SK-N-SH (cell line): ENCODE results near the gene USP31. TPM values are rescaled to one million over a fixed set of nuclear protein-coding genes. Genes with fewer than 3 reads are reported as not detected.

Source experiments
- CTCF ChIA-PET: fragments of 300-600, 350-600 bp; formaldehyde crosslinking; extraction: SDS; loops from one replicate; lab custom pipeline; 2021; lab: Yijun Ruan, JAX
- POLR2A ChIA-PET: fragments of 350-600 bp; sonication (Branson Sonifier 250); formaldehyde crosslinking; extraction: SDS; loops from one replicate; lab custom pipeline; 2020; ENCODE audit warnings: antibody characterized with exemption, inconsistent platforms; lab: Yijun Ruan, JAX
- DNase-seq: peaks from one replicate; pipeline ENCODE4 v3.0.0; 2012
- H2AFZ ChIP-seq: fragments of 200-600 bp; sonication (generic); 2 replicates; pipeline ENCODE4 v1.8.1; 2016; ENCODE audit warnings: antibody characterized with exemption, mild to moderate bottlenecking, low read depth
- H3F3A ChIP-seq: fragments of 200-600 bp; sonication (generic); replicated peaks from 2 replicates; pipeline ENCODE3; 2016; ENCODE audit warnings: antibody characterized with exemption, mild to moderate bottlenecking; ENCODE audit not compliant: insufficient read depth
- H3K27ac ChIP-seq, 2 experiments: fragments of 200-500 bp in 1 of 2; fragments of 200-600 bp in 1 of 2; sonication (Bioruptor generic) in 1 of 2; sonication (generic), shearing (Covaris generic) in 1 of 2; 2 replicates each; pipeline versions ENCODE4 v1.5.1 to v1.6.1; 2014 to 2016; ENCODE audit warnings: low read depth in 2 of 2, inconsistent platforms in 1 of 2, low read length in 1 of 2, mild to moderate bottlenecking in 1 of 2, mixed read lengths in 1 of 2
- H3K27me3 ChIP-seq: fragments of 200-600 bp; sonication (generic), shearing (Covaris generic); 2 replicates; pipeline ENCODE4 v1.6.1; 2016; ENCODE audit warnings: mixed run types; ENCODE audit not compliant: insufficient read depth
- H3K36me3 ChIP-seq, 2 experiments: fragments of 200-500 bp in 1 of 2; fragments of 200-600 bp in 1 of 2; sonication (Bioruptor generic) in 1 of 2; sonication (generic) in 1 of 2; replicated peaks in 1 of 2; 2 replicates each; pipeline versions ENCODE3 to v1.5.1; 2014 to 2016; ENCODE audit warnings: low read length in 1 of 2, mild to moderate bottlenecking in 1 of 2; ENCODE audit not compliant: insufficient read depth in 2 of 2, control insufficient read depth in 1 of 2
- H3K4me1 ChIP-seq, 2 experiments: fragments of 200-500 bp in 1 of 2; fragments of 200-600 bp in 1 of 2; sonication (Bioruptor generic) in 1 of 2; sonication (generic), shearing (Covaris generic) in 1 of 2; 2 replicates each; pipeline versions ENCODE4 v1.5.1 to v1.6.1; 2014 to 2016; ENCODE audit warnings: low read depth in 1 of 2, low read length in 1 of 2, mixed run types in 1 of 2; ENCODE audit not compliant: insufficient read depth in 2 of 2, control insufficient read depth in 1 of 2
- H3K4me2 ChIP-seq: fragments of 200-600 bp; sonication (generic), shearing (Covaris generic); 2 replicates; pipeline ENCODE4 v1.6.1; 2017; ENCODE audit warnings: mixed run types
- H3K4me3 ChIP-seq, 2 experiments: fragments of 200-500 bp in 1 of 2; fragments of 200-600 bp in 1 of 2; sonication (Bioruptor generic) in 1 of 2; sonication (generic), shearing (Covaris generic) in 1 of 2; 2 replicates each; pipeline versions ENCODE4 v1.5.1 to v1.8.1; 2014 to 2016; ENCODE audit warnings: low read depth in 2 of 2, inconsistent platforms in 1 of 2, low read length in 1 of 2, mild to moderate bottlenecking in 1 of 2, mixed read lengths in 1 of 2, moderate library complexity in 1 of 2
- H3K79me2 ChIP-seq: fragments of 200-600 bp; sonication (generic); 2 replicates; pipeline ENCODE4 v1.8.1; 2017; ENCODE audit warnings: mild to moderate bottlenecking; ENCODE audit not compliant: insufficient read depth
- H3K9ac ChIP-seq: fragments of 200-600 bp; sonication (generic); 2 replicates; pipeline ENCODE4 v1.6.1; 2017; ENCODE audit warnings: mixed run types
- H3K9me2 ChIP-seq: fragments of 200-600 bp; sonication (generic); 2 replicates; pipeline ENCODE4 v1.6.1; 2017; ENCODE audit warnings: mixed run types
- H3K9me3 ChIP-seq: fragments of 200-600 bp; sonication (generic); 2 replicates; pipeline ENCODE4 v1.6.1; 2017; ENCODE audit warnings: mixed run types, mild to moderate bottlenecking, moderate library complexity
- H4K20me1 ChIP-seq: fragments of 200-600 bp; sonication (generic); 2 replicates; pipeline ENCODE4 v1.6.1; 2017; ENCODE audit warnings: mild to moderate bottlenecking, mixed run types; ENCODE audit not compliant: insufficient read depth
- EP300 ChIP-seq, 2 experiments: IDR thresholded peaks; 2 replicates each; pipeline versions ENCODE4 v1.4.0 to v1.6.1; 2012; ENCODE audit warnings: borderline replicate concordance in 1 of 2, low read depth in 1 of 2, low read length in 1 of 2
- FOSL2 ChIP-seq: IDR thresholded peaks from 2 replicates; pipeline ENCODE4 v1.4.0; 2012; ENCODE audit warnings: low read depth, mild to moderate bottlenecking, moderate library complexity, borderline replicate concordance
- FOXM1 ChIP-seq: IDR thresholded peaks from 2 replicates; pipeline ENCODE4 v1.4.0; 2012; ENCODE audit warnings: low read depth, mild to moderate bottlenecking
- GATA2 ChIP-seq: sonication (generic); formaldehyde crosslinking; IDR thresholded peaks from 2 replicates; pipeline ENCODE4 v1.5.0; 2020; ENCODE audit warnings: mild to moderate bottlenecking, missing genetic modification reagents
- JUND ChIP-seq: IDR thresholded peaks from 2 replicates; pipeline ENCODE4 v1.4.0; 2012
- MEF2A ChIP-seq: IDR thresholded peaks from 2 replicates; pipeline ENCODE4 v1.4.0; 2012; ENCODE audit warnings: low read depth, borderline replicate concordance
- MXI1 ChIP-seq: IDR thresholded peaks from 2 replicates; pipeline ENCODE4 v1.6.1; 2012; ENCODE audit warnings: mild to moderate bottlenecking, low read depth, low read length, improper control_type of control experiment
- NFIC ChIP-seq: IDR thresholded peaks from 2 replicates; pipeline ENCODE4 v1.4.0; 2012; ENCODE audit warnings: borderline replicate concordance
- NRF1 ChIP-seq: IDR thresholded peaks from 2 replicates; pipeline ENCODE4 v1.6.1; 2012; ENCODE audit warnings: low read depth, mild to moderate bottlenecking, low read length
- POLR2AphosphoS5 ChIP-seq: IDR thresholded peaks from 2 replicates; pipeline ENCODE4 v1.6.1; 2012; ENCODE audit warnings: low read depth, low read length
- REST ChIP-seq: IDR thresholded peaks from 2 replicates; pipeline ENCODE4 v1.6.1; 2012; ENCODE audit warnings: mild to moderate bottlenecking, low read depth, low read length, moderate library complexity
- RXRA ChIP-seq: IDR thresholded peaks from 2 replicates; pipeline ENCODE4 v1.4.0; 2012; ENCODE audit warnings: low read depth, mild to moderate bottlenecking, borderline replicate concordance
- SMC3 ChIP-seq: IDR thresholded peaks from 2 replicates; pipeline ENCODE4 v1.6.1; 2012; ENCODE audit warnings: low read depth, low read length, improper control_type of control experiment
- TCF12 ChIP-seq: IDR thresholded peaks from 2 replicates; pipeline ENCODE4 v1.4.0; 2012
- TEAD4 ChIP-seq: IDR thresholded peaks from 2 replicates; pipeline ENCODE4 v1.4.0; 2012; ENCODE audit warnings: mild to moderate bottlenecking, borderline replicate concordance; ENCODE audit not compliant: insufficient read depth
- USF2 ChIP-seq: fragments of 150-350 bp; IDR thresholded peaks from 2 replicates; pipeline ENCODE4 v1.6.1; 2017; ENCODE audit warnings: antibody characterized with exemption, low read length, low read depth, borderline replicate concordance
- YY1 ChIP-seq: IDR thresholded peaks from 2 replicates; pipeline ENCODE4 v1.4.0; 2012; ENCODE audit warnings: low read depth, mild to moderate bottlenecking
- ZBTB33 ChIP-seq: IDR thresholded peaks from 2 replicates; pipeline ENCODE4 v1.4.0; 2012; ENCODE audit warnings: low read depth, borderline replicate concordance
- WGBS: methylation state at CpG from one replicate; pipeline ENCODE4 v1.1.6; 2017; ENCODE audit warnings: low lambda C conversion rate; 5-methylcytosine and 5-hydroxymethylcytosine counted together
- polyA plus RNA-seq, 3 experiments: library from polyadenylated mRNA; depleted of rRNA; stranded (reverse); fragments of >200 nt; gene quantifications; 2 replicates each; pipeline ENCODE4 v1.2.3, GENCODE V29; 2012
- TF ChIP-seq, protein P1 (sequence below): IDR thresholded peaks from 2 replicates; pipeline ENCODE4; 2012
- TF ChIP-seq, protein P2 (sequence below): fragments of 200-600 bp; sonication (generic); IDR thresholded peaks from 2 replicates; pipeline ENCODE4 v1.6.1; 2017; ENCODE audit warnings: antibody characterized with exemption, mild to moderate bottlenecking, moderate library complexity

USP31 gene
- polyA plus RNA-seq, 1 of the 3 experiments (the other 2 are of a cell fraction), result 3.2 TPM

- Histone ChIP-seq H2AFZ (no peak overlapping the region), H3K4me2 (peak overlapping the region; percentile 18), H3K36me3 (no peaks in the 10 kb centered on the region), H3K4me3 (no peak overlapping the region), H4K20me1 (peaks cover 56% of the 10 kb centered on the region), H3K27me3 (no peaks in the 10 kb centered on the region), H3F3A (peaks cover 4% of the 10 kb centered on the region), H3K9me2 (no peaks in the 10 kb centered on the region), H3K27ac (no peak overlapping the region), H3K9ac (no peak overlapping the region), H3K9me3 (no peaks in the 10 kb centered on the region), H3K79me2 (peaks cover 79% of the 10 kb centered on the region), H3K4me1 (peaks cover 19 to 25% of the 10 kb centered on the region in 2 experiments; a peak in 3 of 4 replicates)
- TF ChIP-seq TCF12 (no peak), JUND (0 out of 2 replicates have a peak, but pooled peaks have one; percentile 4)
- WGBS, result 42% methylated on average over 3 of the region's 3 CpGs
- ChIA-PET POLR2A (no interaction called here), CTCF (no interaction called here)
- no peak for DNase-seq
Measured at GRCh38 chr16:23145608-23146007, 3.6 kb downstream of the USP31 start.

GRCh38 chr16:23145186-23145585 lies 4.1 kb downstream of the USP31 start:
- H3K79me2 ChIP-seq, result peaks cover 84% of the 10 kb centered on the region
- H3K4me2 ChIP-seq, result peak overlapping the region; percentile 18
- TF ChIP-seq TCF12 (no peak), SMC3 (no peak), MXI1 (no peak), YY1 (no peak), USF2 (no peak), NFIC (no peak), TEAD4 (no peak), ZBTB33 (no peak), NRF1 (no peak), GATA2 (CRISPR knock-in tag) (no peak), EP300 (IDR thresholded peaks at IDR 0.05; ENCODE audit: borderline replicate concordance in 1 of 2, low read depth in 1 of 2, low read length in 1 of 2) (no peak), REST (no peak), MEF2A (no peak), RXRA (no peak), FOSL2 (no peak), POLR2AphosphoS5 (no peak), FOXM1 (no peak)
- TF ChIP-seq, protein P1, sequence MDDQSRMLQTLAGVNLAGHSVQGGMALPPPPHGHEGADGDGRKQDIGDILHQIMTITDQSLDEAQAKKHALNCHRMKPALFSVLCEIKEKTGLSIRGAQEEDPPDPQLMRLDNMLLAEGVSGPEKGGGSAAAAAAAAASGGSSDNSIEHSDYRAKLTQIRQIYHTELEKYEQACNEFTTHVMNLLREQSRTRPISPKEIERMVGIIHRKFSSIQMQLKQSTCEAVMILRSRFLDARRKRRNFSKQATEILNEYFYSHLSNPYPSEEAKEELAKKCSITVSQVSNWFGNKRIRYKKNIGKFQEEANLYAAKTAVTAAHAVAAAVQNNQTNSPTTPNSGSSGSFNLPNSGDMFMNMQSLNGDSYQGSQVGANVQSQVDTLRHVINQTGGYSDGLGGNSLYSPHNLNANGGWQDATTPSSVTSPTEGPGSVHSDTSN, result no peak
- TF ChIP-seq, protein P2, sequence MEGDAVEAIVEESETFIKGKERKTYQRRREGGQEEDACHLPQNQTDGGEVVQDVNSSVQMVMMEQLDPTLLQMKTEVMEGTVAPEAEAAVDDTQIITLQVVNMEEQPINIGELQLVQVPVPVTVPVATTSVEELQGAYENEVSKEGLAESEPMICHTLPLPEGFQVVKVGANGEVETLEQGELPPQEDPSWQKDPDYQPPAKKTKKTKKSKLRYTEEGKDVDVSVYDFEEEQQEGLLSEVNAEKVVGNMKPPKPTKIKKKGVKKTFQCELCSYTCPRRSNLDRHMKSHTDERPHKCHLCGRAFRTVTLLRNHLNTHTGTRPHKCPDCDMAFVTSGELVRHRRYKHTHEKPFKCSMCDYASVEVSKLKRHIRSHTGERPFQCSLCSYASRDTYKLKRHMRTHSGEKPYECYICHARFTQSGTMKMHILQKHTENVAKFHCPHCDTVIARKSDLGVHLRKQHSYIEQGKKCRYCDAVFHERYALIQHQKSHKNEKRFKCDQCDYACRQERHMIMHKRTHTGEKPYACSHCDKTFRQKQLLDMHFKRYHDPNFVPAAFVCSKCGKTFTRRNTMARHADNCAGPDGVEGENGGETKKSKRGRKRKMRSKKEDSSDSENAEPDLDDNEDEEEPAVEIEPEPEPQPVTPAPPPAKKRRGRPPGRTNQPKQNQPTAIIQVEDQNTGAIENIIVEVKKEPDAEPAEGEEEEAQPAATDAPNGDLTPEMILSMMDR, result no peak
- ChIA-PET CTCF (no interaction called here), POLR2A (no interaction called here)
- H3K9ac ChIP-seq, result no peak overlapping the region
- peaks cover 19 to 29% of the 10 kb centered on the region in 2 experiments; a peak in 3 of 4 replicates for H3K4me1 ChIP-seq
- no peak overlapping the region for H3K4me3 ChIP-seq
- H3K9me3 ChIP-seq, result no peaks in the 10 kb centered on the region
- no peak overlapping the region for H3K27ac ChIP-seq
- no peaks in the 10 kb centered on the region for H3K9me2 ChIP-seq
- no peaks in the 10 kb centered on the region for H3K36me3 ChIP-seq
- no peak overlapping the region for H2AFZ ChIP-seq
- no peak for DNase-seq
- WGBS, result 77% methylated on average over 6 of the region's 6 CpGs
- no peaks in the 10 kb centered on the region for H3K27me3 ChIP-seq
- peaks cover 4% of the 10 kb centered on the region for H3F3A ChIP-seq
- H4K20me1 ChIP-seq, result peaks cover 59% of the 10 kb centered on the region
